Ascending aorta (tissue), 2 donors: ENCODE results near the gene LIX1L. TPM values are rescaled to one million over a fixed set of nuclear protein-coding genes. Genes with fewer than 3 reads are reported as not detected.
A peak's percentile ranks its signal among the peaks of the same experiment; 100 is the strongest.

ENCODE experiments used
- DNase-seq, 2 donors: peaks; one replicate each; pipeline ENCODE4 v3.0.0-alpha.2; 2019; ENCODE audit warnings: low spot score in 2 of 2
- H3K27ac ChIP-seq, 2 donors: fragments of 200-600 bp; sonication (generic); one replicate each; pipeline ENCODE4 v1.5.1; 2016 to 2017; ENCODE audit warnings: mild to moderate bottlenecking in 1 of 2
- H3K27me3 ChIP-seq: fragments of 200-600 bp; sonication (generic); one replicate; pipeline ENCODE4 v1.5.1; 2017
- H3K36me3 ChIP-seq, 2 donors: fragments of 200-600 bp; sonication (generic); one replicate each; pipeline ENCODE4 v1.5.1; 2016
- H3K4me1 ChIP-seq, 2 donors: fragments of 200-600 bp; sonication (generic); one replicate each; pipeline ENCODE4 v1.5.1; 2016 to 2017; ENCODE audit warnings: mild to moderate bottlenecking in 1 of 2
- H3K4me3 ChIP-seq, 2 donors: fragments of 200-600 bp; sonication (generic); one replicate each; pipeline ENCODE4 v1.5.1; 2016 to 2017; ENCODE audit warnings: mild to moderate bottlenecking in 1 of 2
- H3K9me3 ChIP-seq, 2 donors: fragments of 200-600 bp; sonication (generic); one replicate each; pipeline ENCODE4 v1.5.1; 2016
- CTCF ChIP-seq, 3 experiments: fragments of 200-600 bp in 2 of 3; fragments of 450-650 bp in 1 of 3; sonication (generic) in 2 of 3; IDR thresholded peaks; one replicate each; pipeline ENCODE4 v1.5.1; 2016 to 2019; ENCODE audit warnings: antibody characterized with exemption in 3 of 3, mild to moderate bottlenecking in 1 of 3, moderate library complexity in 1 of 3
- intact Hi-C: fragments of 100-400 bp; cut with DNase I; formaldehyde crosslinking; loops from one replicate; pipeline ENCODE4 v1.15.1; 2023
- total RNA-seq: library from RNA; depleted of rRNA; stranded (reverse); fragments of >200 nt; gene quantifications from one replicate; pipeline ENCODE4 v1.1.0, GENCODE V29; 2016

The LIX1L gene
- total RNA-seq, 1 donor from 2014 or later: 44.0 TPM

GRCh38 chr1:145956361-145956760, 1.5 kb downstream of the LIX1L start:
- Histone ChIP-seq H3K9me3 (no peaks in the 10 kb centered on the region), H3K27ac (peak overlapping the region; percentile 96 to 97), H3K4me1 (peaks cover 12 to 50% of the 10 kb centered on the region in 2 donors), H3K36me3 (peaks cover 0 to under 1% of the 10 kb centered on the region in 2 donors), H3K27me3 (no peaks in the 10 kb centered on the region), H3K4me3 (peak overlapping the region; percentile 87 to 99)
- intact Hi-C loops: loop anchor here (2.0 kb wide), 1 partner anchor 64 kb away; no protein-coding TSS in a partner anchor
- TF ChIP-seq CTCF (IDR thresholded peaks at IDR 0.05): no peak
- no peak for DNase-seq

GRCh38 chr1:145955436-145955835, 2.4 kb downstream of the LIX1L start:
- DNase-seq: no peak
- no peaks in the 10 kb centered on the region for H3K9me3 ChIP-seq
- peak overlapping the region; percentile 96 to 97 for H3K27ac ChIP-seq
- peak overlapping the region; percentile 24 to 87 for H3K4me3 ChIP-seq
- intact Hi-C loops: no loop called here
- TF ChIP-seq CTCF (IDR thresholded peaks at IDR 0.05): no peak
- H3K27me3 ChIP-seq: no peaks in the 10 kb centered on the region
- peaks cover 6 to 48% of the 10 kb centered on the region in 2 donors for H3K4me1 ChIP-seq
- H3K36me3 ChIP-seq: peaks cover 3 to 5% of the 10 kb centered on the region in 2 donors

GRCh38 chr1:145953861-145954260, 4.0 kb downstream of the LIX1L start:
- DNase-seq: no peak
- H3K4me3 ChIP-seq: no peak overlapping the region
- peaks cover 5 to 8% of the 10 kb centered on the region in 2 donors for H3K36me3 ChIP-seq
- intact Hi-C loops: no loop called here
- TF ChIP-seq CTCF (IDR thresholded peaks at IDR 0.05): no peak
- no peaks in the 10 kb centered on the region for H3K9me3 ChIP-seq
- H3K27ac ChIP-seq: no peak overlapping the region
- peaks cover 6 to 36% of the 10 kb centered on the region in 2 donors for H3K4me1 ChIP-seq
- H3K27me3 ChIP-seq: no peaks in the 10 kb centered on the region

GRCh38 chr1:145952903-145953302, 4.9 kb downstream of the LIX1L start:
- intact Hi-C loops: no loop called here
- no peak overlapping the region for H3K27ac ChIP-seq
- H3K9me3 ChIP-seq: no peaks in the 10 kb centered on the region
- H3K4me1 ChIP-seq: peaks cover 6 to 31% of the 10 kb centered on the region in 2 donors
- DNase-seq: no peak
- TF ChIP-seq CTCF (IDR thresholded peaks at IDR 0.05): no peak
- no peaks in the 10 kb centered on the region for H3K27me3 ChIP-seq
- no peak overlapping the region for H3K4me3 ChIP-seq
- peaks cover 5 to 8% of the 10 kb centered on the region in 2 donors for H3K36me3 ChIP-seq

- Histone ChIP-seq H3K9me3 (no peaks in the 10 kb centered on the region), H3K4me1 (peaks cover 6 to 31% of the 10 kb centered on the region in 2 donors), H3K36me3 (peaks cover 15 to 22% of the 10 kb centered on the region in 2 donors), H3K27me3 (no peaks in the 10 kb centered on the region), H3K4me3 (no peak overlapping the region), H3K27ac (no peak overlapping the region)
- intact Hi-C loops: no loop called here
- no peak for TF ChIP-seq CTCF (IDR thresholded peaks at IDR 0.05)
- DNase-seq: no peak
Measured at GRCh38 chr1:145951526-145951925, 6.3 kb downstream of the LIX1L start.

GRCh38 chr1:145949219-145949618, 8.6 kb downstream of the LIX1L start:
- Histone ChIP-seq H3K4me1 (peaks cover 0 to 12% of the 10 kb centered on the region in 2 donors), H3K27ac (no peak overlapping the region), H3K36me3 (peaks cover 19 to 26% of the 10 kb centered on the region in 2 donors), H3K27me3 (no peaks in the 10 kb centered on the region), H3K4me3 (no peak overlapping the region), H3K9me3 (no peaks in the 10 kb centered on the region)
- DNase-seq: no peak
- no peak for TF ChIP-seq CTCF (IDR thresholded peaks at IDR 0.05)
- intact Hi-C loops: no loop called here
